Thoracic aorta (tissue), 2 donors: ENCODE results near the gene RGS2. TPM values are rescaled to one million over a fixed set of nuclear protein-coding genes. Genes with fewer than 3 reads are reported as not detected.

Source experiments
- ATAC-seq: fragments of 150-250 bp; one replicate; pipeline ENCODE4 v1.8.0; 2017; ENCODE audit warnings: low read depth; ENCODE audit not compliant: insufficient number of reproducible peaks, low FRiP score
- DNase-seq: peaks from one replicate; pipeline ENCODE4 v3.0.0-alpha.2; 2020; ENCODE audit warnings: low spot score
- H3K27ac ChIP-seq, 2 donors: fragments of 200-600 bp; sonication (generic); 1 replicate in 1 of 2; 2 replicates in 1 of 2; pipeline ENCODE4 v1.5.1; 2016; ENCODE audit warnings: mild to moderate bottlenecking in 2 of 2, moderate library complexity in 2 of 2
- H3K27me3 ChIP-seq: fragments of 200-600 bp; sonication (generic); replicated peaks from 2 replicates; pipeline ENCODE4 v1.6.0; 2016; ENCODE audit warnings: mild to moderate bottlenecking; ENCODE audit not compliant: insufficient read depth
- H3K36me3 ChIP-seq: fragments of 200-600 bp; sonication (generic); one replicate; pipeline ENCODE4 v1.5.1; 2016
- H3K4me1 ChIP-seq, 2 donors: fragments of 200-600 bp; sonication (generic); 1 replicate in 1 of 2; 2 replicates in 1 of 2; pipeline versions ENCODE4 v1.5.1 to v1.6.0; 2016; ENCODE audit warnings: low read depth in 2 of 2, mild to moderate bottlenecking in 1 of 2; ENCODE audit not compliant: control insufficient read depth in 1 of 2
- H3K4me3 ChIP-seq: fragments of 200-600 bp; sonication (generic); 2 replicates; pipeline ENCODE4 v1.5.1; 2016; ENCODE audit warnings: mild to moderate bottlenecking
- H3K9me3 ChIP-seq: fragments of 200-600 bp; sonication (generic); 2 replicates; pipeline ENCODE4 v1.5.1; 2016
- CTCF ChIP-seq: fragments of 200-600 bp; sonication (generic); IDR thresholded peaks from one replicate; pipeline ENCODE4 v1.5.1; 2019; ENCODE audit warnings: antibody characterized with exemption
- total RNA-seq, 2 donors: library from RNA; depleted of rRNA; stranded (reverse); fragments of >200 nt; gene quantifications; one replicate each; pipeline versions ENCODE4 v1.1.0 to v1.2.3, GENCODE V29; 2016

RGS2 gene
- total RNA-seq, 2 donors from 2014 or later = 85.2 to 188 TPM

GRCh38 chr1:192859808-192860207 is 51.0 kb downstream of the RGS2 start:
- DNase-seq (no peak), ATAC-seq (no peak)
- no peak overlapping the region for H3K27ac ChIP-seq
- no peaks in the 10 kb centered on the region for H3K4me1 ChIP-seq
- no peaks in the 10 kb centered on the region for H3K27me3 ChIP-seq
- no peaks in the 10 kb centered on the region for H3K36me3 ChIP-seq
- no peaks in the 10 kb centered on the region for H3K9me3 ChIP-seq
- TF ChIP-seq CTCF = no peak
- H3K4me3 ChIP-seq = no peak overlapping the region

DNA sequence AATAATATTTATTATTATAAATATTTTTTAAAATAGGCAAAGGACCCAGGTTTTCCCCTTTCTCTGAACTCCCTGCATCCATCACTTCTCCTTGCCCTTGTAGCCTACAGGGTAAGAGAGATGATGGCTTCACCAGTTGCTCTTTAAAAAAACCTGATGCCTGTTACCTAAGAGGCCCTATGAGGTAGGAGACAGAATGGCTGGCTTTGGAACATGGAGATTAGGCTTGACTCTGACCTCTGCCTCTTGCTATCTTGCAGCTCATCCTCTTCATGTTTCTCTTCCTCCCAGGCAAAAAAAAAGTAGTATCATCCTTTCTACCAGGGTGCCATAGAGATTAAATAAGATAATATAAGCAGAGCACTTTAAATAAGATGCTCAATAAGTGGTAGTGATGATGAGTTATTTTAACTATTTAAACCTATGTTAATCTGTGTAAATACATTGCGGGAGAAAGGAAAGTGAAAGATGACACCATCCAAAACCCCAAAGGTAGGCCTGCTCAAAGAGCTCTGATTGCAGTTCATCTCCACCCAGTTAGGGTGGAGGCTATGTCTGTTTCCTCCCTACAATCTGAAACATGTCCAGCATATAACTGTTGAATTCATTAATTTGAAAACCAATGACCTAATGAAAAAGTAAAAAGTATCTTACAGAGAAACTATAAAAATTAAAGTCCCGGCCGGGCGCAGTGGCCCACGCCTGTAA is 51.8 kb downstream of the RGS2 start:
- no peak for TF ChIP-seq CTCF
- ATAC-seq = no peak

GRCh38 chr1:192861860-192862259 is 53.0 kb downstream of the RGS2 start:
- Histone ChIP-seq H3K27me3 (no peaks in the 10 kb centered on the region), H3K4me3 (no peak overlapping the region)
- ATAC-seq = no peak

More for the DNA sequence above, 51.8 kb downstream of the RGS2 start:
- no peak for DNase-seq
- Histone ChIP-seq H3K4me1 (no peaks in the 10 kb centered on the region), H3K27ac (no peak overlapping the region), H3K36me3 (no peaks in the 10 kb centered on the region), H3K27me3 (no peaks in the 10 kb centered on the region), H3K4me3 (no peak overlapping the region), H3K9me3 (no peaks in the 10 kb centered on the region)

More at GRCh38 chr1:192861860-192862259, 53.0 kb downstream of the RGS2 start:
- DNase-seq = no peak
- Histone ChIP-seq H3K4me1 (peaks cover 0 to 2% of the 10 kb centered on the region in 2 donors), H3K9me3 (no peaks in the 10 kb centered on the region), H3K27ac (no peak overlapping the region), H3K36me3 (no peaks in the 10 kb centered on the region)
- TF ChIP-seq CTCF = no peak

Other genes with a start within 250 kb of the RGS2 start
- gene RGS1, start 233.3 kb upstream of the RGS2 start, total RNA-seq = 100 to 1,000 TPM in 1 of 2 donors, 10 to 100 TPM in 1; 54.0 to 127 TPM
- 1 to 10 TPM in 1 of 2 donors, under 1 TPM in 1; 0.56 to 1.1 TPM for gene RGS13, start 172.9 kb upstream of the RGS2 start, total RNA-seq